Measurements from ENCODE around the gene RNASEH2B.

RNASEH2B gene

DNA sequence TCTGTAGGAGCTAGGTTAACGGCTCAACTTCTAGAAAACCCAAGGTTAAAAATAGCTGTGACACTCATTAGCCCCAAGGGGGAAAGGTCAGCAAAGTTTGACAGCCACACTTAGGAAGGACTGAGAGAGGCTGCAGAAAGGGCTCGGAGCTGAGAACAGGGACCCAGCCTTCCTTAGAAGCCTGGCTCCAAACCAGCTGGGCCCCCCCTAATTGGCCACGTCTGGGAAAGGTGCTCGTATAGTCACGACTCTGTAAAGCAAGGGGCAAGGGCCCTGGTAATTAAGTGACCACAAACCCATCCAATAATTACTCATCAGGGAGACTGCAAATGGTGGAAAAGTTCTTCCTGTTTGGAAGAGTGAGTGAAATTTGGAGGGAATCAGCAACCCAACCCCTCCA is 90.5 kb downstream of the RNASEH2B start:
- DNase-seq = no peak

GRCh38 chr13:51000571-51001260 is 91.1 kb downstream of the RNASEH2B start:
- DNase-seq = no peak

GRCh38 chr13:51001335-51001734 is 91.7 kb downstream of the RNASEH2B start:
- DNase-seq = no peak

DNA sequence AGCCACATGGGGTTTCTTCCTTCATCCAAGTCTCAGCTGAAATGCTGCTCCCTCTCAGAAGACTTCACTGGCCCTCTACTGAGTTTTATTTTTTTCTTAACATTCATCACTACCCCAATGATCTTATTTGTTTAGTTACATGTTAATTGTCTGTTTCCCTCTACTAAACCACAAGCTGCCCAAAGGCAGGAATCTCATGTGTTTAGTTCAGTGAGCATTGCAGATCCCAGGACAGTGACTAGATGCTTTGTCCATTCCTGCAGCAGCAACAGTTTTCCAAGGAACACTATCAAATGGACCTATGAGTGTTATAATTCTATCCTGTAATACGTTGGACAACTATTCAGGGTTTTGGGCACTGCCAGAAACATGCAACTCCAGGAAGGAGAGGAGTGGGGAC is 93.1 kb downstream of the RNASEH2B start:
- no peak for DNase-seq

- DNase-seq = no peak
Measured at GRCh38 chr13:51003642-51004041, 94.1 kb downstream of the RNASEH2B start.

DNA sequence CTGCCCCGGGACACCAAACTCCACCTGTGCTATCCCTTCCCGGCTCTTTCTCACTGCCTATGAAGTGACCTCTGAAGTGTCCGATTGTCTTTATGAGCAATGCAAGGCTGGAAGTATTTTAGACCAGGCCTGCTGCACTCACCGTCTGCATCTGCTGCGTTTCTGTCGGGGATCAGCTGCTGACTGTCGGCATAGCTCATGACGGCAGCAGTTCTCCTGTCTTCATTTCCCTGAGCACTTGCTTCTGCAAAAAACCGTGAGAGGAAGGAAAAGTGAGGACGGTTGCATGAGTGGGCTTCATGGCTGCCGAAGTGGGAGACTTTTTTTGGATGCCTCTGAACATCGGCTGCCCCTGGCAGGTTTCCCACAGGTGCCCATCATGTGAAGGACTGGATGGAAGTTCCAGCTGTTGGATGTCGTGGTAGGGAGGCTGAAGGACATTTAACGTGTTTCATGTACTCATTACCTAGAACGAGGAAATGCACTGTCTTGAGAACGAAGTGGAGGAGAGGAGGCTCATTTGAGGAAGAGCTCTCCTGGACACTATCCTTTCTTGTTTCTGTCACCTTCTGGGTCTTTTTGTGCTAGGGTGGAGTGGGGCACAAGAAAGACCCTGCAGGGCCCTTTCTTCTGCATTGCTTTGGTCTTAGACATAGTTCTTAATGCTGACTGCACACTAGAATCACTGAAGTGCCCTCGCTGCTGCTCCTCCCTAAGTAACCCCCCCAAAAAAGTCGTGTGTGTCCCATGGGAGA is 94.7 kb downstream of the RNASEH2B start:
- DNase-seq = no peak

GRCh38 chr13:51004918-51005460 is 95.4 kb downstream of the RNASEH2B start:
- DNase-seq = no peak

GRCh38 chr13:51005566-51005965 is 96.0 kb downstream of the RNASEH2B start:
- DNase-seq = no peak

Data from activated CD4-positive, alpha-beta T cell treated with anti-CD3 and anti-CD28 coated beads, Interleukin-2, Interleukin-6, amounts not matched to agents 100 ng/mL and 50 ng/mL, durations not matched to agents 16 hours and 8 hours (primary cell).